Endodermal cell (in vitro differentiated cells): Measurements from ENCODE around the gene IDH2. TPM values are rescaled to one million over a fixed set of nuclear protein-coding genes. Genes with fewer than 3 reads are reported as not detected.

ENCODE experiments used
- DNase-seq: peaks from one replicate; pipeline ENCODE4 v3.0.0-alpha.2; 2017
- H3K27ac ChIP-seq: 2 replicates; pipeline ENCODE4 v1.5.1; 2013; ENCODE audit warnings: mild to moderate bottlenecking, low read depth, low read length, moderate library complexity
- H3K27me3 ChIP-seq: 2 replicates; pipeline ENCODE4 v1.6.1; 2013; ENCODE audit warnings: mild to moderate bottlenecking, low read length, moderate library complexity; ENCODE audit not compliant: insufficient read depth, control insufficient read depth, poor library complexity, severe bottlenecking
- H3K36me3 ChIP-seq: 2 replicates; pipeline ENCODE4 v1.7.0; 2013; ENCODE audit warnings: mild to moderate bottlenecking, low read length, moderate library complexity; ENCODE audit not compliant: control insufficient read depth, insufficient read depth
- H3K4me1 ChIP-seq: one replicate; pipeline ENCODE4 v1.7.0; 2013; ENCODE audit warnings: low read length; ENCODE audit not compliant: control insufficient read depth, insufficient read depth
- H3K4me3 ChIP-seq: 2 replicates; pipeline ENCODE4 v1.5.1; 2013; ENCODE audit warnings: mild to moderate bottlenecking, low read length, moderate library complexity
- H3K9ac ChIP-seq: 2 replicates; pipeline ENCODE4 v1.6.1; 2013; ENCODE audit warnings: mild to moderate bottlenecking, low read length, moderate library complexity; ENCODE audit not compliant: poor library complexity, severe bottlenecking; ENCODE audit errors: extremely low read depth
- H3K9me3 ChIP-seq: 2 replicates; pipeline ENCODE4 v1.6.1; 2013; ENCODE audit warnings: mild to moderate bottlenecking, low read length, moderate library complexity; ENCODE audit not compliant: control insufficient read depth
- H3K27ac Mint-ChIP-seq: 2 replicates; pipeline ENCODE4 v1.8.0; 2020; ENCODE audit warnings: mixed read lengths
- H3K27me3 Mint-ChIP-seq: 2 replicates; pipeline ENCODE4 v1.8.0; 2021; ENCODE audit warnings: mild to moderate bottlenecking, mixed read lengths; ENCODE audit not compliant: insufficient read depth
- H3K36me3 Mint-ChIP-seq: 2 replicates; pipeline ENCODE4 v1.8.0; 2020; ENCODE audit warnings: low read depth, mixed read lengths
- H3K4me1 Mint-ChIP-seq: 2 replicates; pipeline ENCODE4 v1.8.0; 2020; ENCODE audit warnings: mixed read lengths
- H3K4me3 Mint-ChIP-seq: 2 replicates; pipeline ENCODE4 v1.8.0; 2020; ENCODE audit warnings: mild to moderate bottlenecking, moderate library complexity, mixed read lengths
- H3K9me3 Mint-ChIP-seq: 2 replicates; pipeline ENCODE4 v1.8.0; 2020; ENCODE audit warnings: mild to moderate bottlenecking, mixed read lengths
- CTCF ChIP-seq: fragments of 200-600 bp; sonication (generic); conservative IDR thresholded peaks from 2 replicates; pipeline ENCODE4 v1.5.0; 2021; ENCODE audit warnings: antibody characterized with exemption, mild to moderate bottlenecking
- WGBS, 2 experiments: methylation state at CpG; one replicate each; pipeline versions ENCODE4 v1.1.5 to v1.1.7; 2013; ENCODE audit warnings: missing lambda C conversion rate in 2 of 2, mixed read lengths in 1 of 2; ENCODE audit not compliant: insufficient coverage in 1 of 2, insufficient read length in 1 of 2; 5-methylcytosine and 5-hydroxymethylcytosine counted together
- total RNA-seq, 2 donors: library from RNA; stranded (reverse); fragmentation: NEBNext Ultra II Directional in 1 of 2; extraction: Animal tissue kit (Norgen Biotek cat#: 25700) in 1 of 2; gene quantifications; 2 replicates in 1 of 2; 3 replicates in 1 of 2; pipeline ENCODE4 v1.2.1, GENCODE V29; 2021

Gene IDH2
- total RNA-seq, 2 donors from 2014 or later, result 27.0 to 50.8 TPM

GRCh38 chr15:90078965-90079364, 23.3 kb downstream of the IDH2 start:
- DNase-seq, result peak; percentile 58
- 78 to 80% methylated on average over 5 to 7 of the region's 7 CpGs for WGBS, 2 experiments
- Histone ChIP-seq H3K9me3 (no peaks in the 10 kb centered on the region), H3K27ac (no peak overlapping the region), H3K4me1 (no peaks in the 10 kb centered on the region), H3K27me3 (no peaks in the 10 kb centered on the region), H3K4me3 (no peak overlapping the region), H3K36me3 (peaks cover 34% of the 10 kb centered on the region), H3K9ac (no peak overlapping the region)
- Mint-ChIP-seq H3K27me3 (no peaks in the 10 kb centered on the region), H3K36me3 (peaks cover 28% of the 10 kb centered on the region), H3K4me3 (no peak overlapping the region), H3K9me3 (no peaks in the 10 kb centered on the region), H3K4me1 (peaks cover 9% of the 10 kb centered on the region), H3K27ac (no peak overlapping the region)
- no peak for TF ChIP-seq CTCF

- H3K9me3 ChIP-seq, result no peaks in the 10 kb centered on the region
- Mint-ChIP-seq H3K27me3 (no peaks in the 10 kb centered on the region), H3K4me3 (no peak overlapping the region), H3K27ac (no peak overlapping the region), H3K9me3 (no peaks in the 10 kb centered on the region), H3K4me1 (peaks cover 9% of the 10 kb centered on the region), H3K36me3 (peaks cover 41% of the 10 kb centered on the region)
- TF ChIP-seq CTCF, result no peak
- no peaks in the 10 kb centered on the region for H3K27me3 ChIP-seq
- H3K4me3 ChIP-seq, result no peak overlapping the region
- peak; percentile 61 for DNase-seq
- H3K27ac ChIP-seq, result no peak overlapping the region
- no peak overlapping the region for H3K9ac ChIP-seq
- peaks cover 52% of the 10 kb centered on the region for H3K36me3 ChIP-seq
- H3K4me1 ChIP-seq, result no peaks in the 10 kb centered on the region
- WGBS, 2 experiments, result 82 to 93% methylated on average over 4 to 6 of the region's 6 CpGs
Measured at GRCh38 chr15:90076716-90077115, 25.6 kb downstream of the IDH2 start.

GRCh38 chr15:90075420-90076289, 26.6 kb downstream of the IDH2 start:
- H3K27ac Mint-ChIP-seq, result peak overlapping the region; percentile 45
- no peak overlapping the region for H3K4me3 Mint-ChIP-seq
- Histone ChIP-seq H3K4me3 (no peak overlapping the region), H3K4me1 (no peaks in the 10 kb centered on the region), H3K36me3 (peaks cover 57% of the 10 kb centered on the region), H3K9me3 (no peaks in the 10 kb centered on the region), H3K9ac (peak overlapping the region; percentile 22), H3K27ac (peak overlapping the region; percentile 33), H3K27me3 (no peaks in the 10 kb centered on the region)
- no peak for TF ChIP-seq CTCF
- peak; percentile 96 for DNase-seq
- 47 to 53% methylated on average over 8 to 13 of the region's 13 CpGs for WGBS, 2 experiments
- peaks cover 9% of the 10 kb centered on the region for H3K4me1 Mint-ChIP-seq
- no peaks in the 10 kb centered on the region for H3K27me3 Mint-ChIP-seq
- no peaks in the 10 kb centered on the region for H3K9me3 Mint-ChIP-seq
- H3K36me3 Mint-ChIP-seq, result peaks cover 43% of the 10 kb centered on the region
